ENCODE results near the gene RXRB.

The RXRB gene

GRCh38 chr6:33215271-33216116 is 15.0 kb upstream of the RXRB start:
- TF ChIP-seq, protein P1, sequence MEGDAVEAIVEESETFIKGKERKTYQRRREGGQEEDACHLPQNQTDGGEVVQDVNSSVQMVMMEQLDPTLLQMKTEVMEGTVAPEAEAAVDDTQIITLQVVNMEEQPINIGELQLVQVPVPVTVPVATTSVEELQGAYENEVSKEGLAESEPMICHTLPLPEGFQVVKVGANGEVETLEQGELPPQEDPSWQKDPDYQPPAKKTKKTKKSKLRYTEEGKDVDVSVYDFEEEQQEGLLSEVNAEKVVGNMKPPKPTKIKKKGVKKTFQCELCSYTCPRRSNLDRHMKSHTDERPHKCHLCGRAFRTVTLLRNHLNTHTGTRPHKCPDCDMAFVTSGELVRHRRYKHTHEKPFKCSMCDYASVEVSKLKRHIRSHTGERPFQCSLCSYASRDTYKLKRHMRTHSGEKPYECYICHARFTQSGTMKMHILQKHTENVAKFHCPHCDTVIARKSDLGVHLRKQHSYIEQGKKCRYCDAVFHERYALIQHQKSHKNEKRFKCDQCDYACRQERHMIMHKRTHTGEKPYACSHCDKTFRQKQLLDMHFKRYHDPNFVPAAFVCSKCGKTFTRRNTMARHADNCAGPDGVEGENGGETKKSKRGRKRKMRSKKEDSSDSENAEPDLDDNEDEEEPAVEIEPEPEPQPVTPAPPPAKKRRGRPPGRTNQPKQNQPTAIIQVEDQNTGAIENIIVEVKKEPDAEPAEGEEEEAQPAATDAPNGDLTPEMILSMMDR (IDR thresholded peaks at IDR 0.05), result no peak

DNA sequence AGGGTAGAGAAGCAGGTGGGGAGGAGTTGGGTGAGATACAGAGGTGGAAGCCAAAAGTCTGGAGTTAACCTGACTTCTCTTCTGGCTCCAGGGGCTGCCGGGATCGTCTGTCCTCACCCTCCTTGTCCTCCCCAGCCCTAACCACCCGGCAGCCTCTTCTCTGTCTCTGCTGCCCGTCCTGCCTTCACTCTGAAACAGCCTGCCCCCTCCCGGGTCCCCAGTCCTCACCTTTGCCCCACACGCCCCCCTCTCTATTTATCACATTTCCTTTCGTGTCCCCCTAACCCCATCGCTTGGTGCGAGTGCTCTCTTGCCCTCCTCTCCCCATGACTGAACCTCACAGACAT is 13.5 kb upstream of the RXRB start:
- TF ChIP-seq, protein P1 (IDR thresholded peaks at IDR 0.05), result no peak

GRCh38 chr6:33213166-33213988 is 12.9 kb upstream of the RXRB start:
- TF ChIP-seq, protein P1 (IDR thresholded peaks at IDR 0.05), result no peak

- TF ChIP-seq, protein P1 (IDR thresholded peaks at IDR 0.05), result no peak
Measured at GRCh38 chr6:33212857-33213165, 12.3 kb upstream of the RXRB start.

GRCh38 chr6:33211666-33212422 is 11.4 kb upstream of the RXRB start:
- TF ChIP-seq, protein P1 (IDR thresholded peaks at IDR 0.05), result no peak

DNA sequence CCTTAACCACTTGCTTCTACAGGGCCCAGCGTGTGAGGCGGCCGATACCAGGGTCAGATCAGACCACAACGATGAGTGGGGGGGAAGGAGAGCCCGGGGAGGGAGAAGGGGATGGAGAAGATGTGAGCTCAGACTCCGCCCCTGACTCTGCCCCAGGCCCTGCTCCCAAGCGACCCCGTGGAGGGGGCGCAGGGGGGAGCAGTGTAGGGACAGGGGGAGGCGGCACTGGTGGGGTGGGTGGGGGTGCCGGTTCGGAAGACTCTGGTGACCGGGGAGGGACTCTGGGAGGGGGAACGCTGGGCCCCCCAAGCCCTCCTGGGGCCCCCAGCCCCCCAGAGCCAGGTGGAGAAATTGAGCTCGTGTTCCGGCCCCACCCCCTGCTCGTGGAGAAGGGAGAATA is 10.7 kb upstream of the RXRB start:
- TF ChIP-seq, protein P1 (IDR thresholded peaks at IDR 0.05), result no peak

DNA sequence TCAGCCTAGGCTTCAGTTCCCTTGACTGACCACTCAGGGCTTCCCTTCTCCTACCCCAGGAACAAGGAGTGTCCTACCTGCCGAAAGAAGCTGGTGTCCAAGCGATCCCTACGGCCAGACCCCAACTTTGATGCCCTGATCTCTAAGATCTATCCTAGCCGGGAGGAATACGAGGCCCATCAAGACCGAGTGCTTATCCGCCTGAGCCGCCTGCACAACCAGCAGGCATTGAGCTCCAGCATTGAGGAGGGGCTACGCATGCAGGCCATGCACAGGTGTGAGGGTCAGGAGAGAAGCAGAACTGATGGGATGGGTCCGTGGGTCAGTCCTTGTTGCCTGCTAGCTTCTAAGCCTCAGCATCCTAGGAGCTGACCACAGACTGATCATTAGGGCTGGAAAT is 9.4 kb upstream of the RXRB start:
- TF ChIP-seq, protein P1 (IDR thresholded peaks at IDR 0.05), result no peak
